AG04450 (cell line): ENCODE data around the gene LTBR. TPM values are rescaled to one million over a fixed set of nuclear protein-coding genes. Genes with fewer than 3 reads are reported as not detected.
"Not testable (repeated sequence)": the region's sequence is repeated elsewhere in the genome, so short reads cannot be mapped to it uniquely, and the experiment has no call there.

Experiments used
- CTCF ChIA-PET: fragments of 300-600, 350-600 bp; formaldehyde crosslinking; extraction: SDS; loops from one replicate; lab custom pipeline; 2022; ENCODE audit warnings: antibody characterized with exemption, inconsistent platforms; lab: Charles Lee
- POLR2A ChIA-PET: fragments of 350-600 bp; formaldehyde crosslinking; extraction: SDS; loops from one replicate; lab custom pipeline; 2021; ENCODE audit warnings: antibody characterized with exemption, inconsistent platforms; lab: Yijun Ruan, JAX
- DNase-seq: peaks from one replicate; pipeline ENCODE4 v3.0.0-alpha.2; 2011; ENCODE audit warnings: low read depth, low spot score
- H3K27ac ChIP-seq: one replicate; pipeline ENCODE4 v1.5.1; 2012; ENCODE audit warnings: low read depth, low read length, control low read depth
- H3K27me3 ChIP-seq: one replicate; pipeline ENCODE4 v1.6.0; 2012; ENCODE audit warnings: low read length; ENCODE audit not compliant: control insufficient read depth, insufficient read depth
- H3K4me3 ChIP-seq: 2 replicates; pipeline ENCODE4 v1.5.1; 2011; ENCODE audit warnings: mild to moderate bottlenecking, low read depth, low read length, control low read depth
- H3K9me3 ChIP-seq: 2 replicates; pipeline ENCODE4 v1.5.1; 2012; ENCODE audit warnings: low read length; ENCODE audit not compliant: control insufficient read depth, insufficient read depth
- polyA plus RNA-seq: library from polyadenylated mRNA; depleted of rRNA; stranded (reverse); fragments of >200 nt; gene quantifications from 2 replicates; pipeline ENCODE4 v1.2.3, GENCODE V29; 2011
- TF ChIP-seq, protein P1 (sequence below): IDR thresholded peaks from 2 replicates; pipeline ENCODE4 v1.5.1; 2011; ENCODE audit warnings: low read depth, low read length, control low read depth, inconsistent platforms

Gene LTBR
- polyA plus RNA-seq, 1 experiment: 32.1 TPM

DNA sequence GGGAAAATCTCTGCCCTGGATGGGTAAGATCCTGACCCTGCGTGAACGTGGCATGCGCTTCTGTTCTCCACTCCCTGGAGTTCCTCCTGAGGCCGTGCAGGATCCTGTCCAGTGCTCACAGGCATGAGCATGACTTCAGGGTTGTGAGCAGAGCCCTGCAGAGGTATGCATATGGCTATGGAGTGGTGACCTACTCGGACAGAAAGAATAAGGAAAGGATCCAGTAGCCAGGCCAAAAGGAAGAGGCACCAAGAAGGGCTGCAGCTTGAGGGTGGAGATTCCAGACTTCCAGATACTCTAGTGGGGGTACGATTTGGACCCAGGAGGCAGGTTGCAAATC lies 40.0 kb downstream of the LTBR start:
- POLR2A ChIA-PET: interaction anchor here (1.1 to 1.9 kb wide), 2 partner anchors 46 to 114 kb away, joined by 4 to 8 read pairs; partner anchors contain the start of gene VAMP1
- TF ChIP-seq, protein P1, sequence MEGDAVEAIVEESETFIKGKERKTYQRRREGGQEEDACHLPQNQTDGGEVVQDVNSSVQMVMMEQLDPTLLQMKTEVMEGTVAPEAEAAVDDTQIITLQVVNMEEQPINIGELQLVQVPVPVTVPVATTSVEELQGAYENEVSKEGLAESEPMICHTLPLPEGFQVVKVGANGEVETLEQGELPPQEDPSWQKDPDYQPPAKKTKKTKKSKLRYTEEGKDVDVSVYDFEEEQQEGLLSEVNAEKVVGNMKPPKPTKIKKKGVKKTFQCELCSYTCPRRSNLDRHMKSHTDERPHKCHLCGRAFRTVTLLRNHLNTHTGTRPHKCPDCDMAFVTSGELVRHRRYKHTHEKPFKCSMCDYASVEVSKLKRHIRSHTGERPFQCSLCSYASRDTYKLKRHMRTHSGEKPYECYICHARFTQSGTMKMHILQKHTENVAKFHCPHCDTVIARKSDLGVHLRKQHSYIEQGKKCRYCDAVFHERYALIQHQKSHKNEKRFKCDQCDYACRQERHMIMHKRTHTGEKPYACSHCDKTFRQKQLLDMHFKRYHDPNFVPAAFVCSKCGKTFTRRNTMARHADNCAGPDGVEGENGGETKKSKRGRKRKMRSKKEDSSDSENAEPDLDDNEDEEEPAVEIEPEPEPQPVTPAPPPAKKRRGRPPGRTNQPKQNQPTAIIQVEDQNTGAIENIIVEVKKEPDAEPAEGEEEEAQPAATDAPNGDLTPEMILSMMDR: no peak
- no peaks in the 10 kb centered on the region for H3K27me3 ChIP-seq
- CTCF ChIA-PET: interaction anchor here (0.9 to 7.1 kb wide), 11 partner anchors 18 to 123 kb away, joined by 3 to 87 read pairs (median 4); partner anchors contain the start of genes TAPBPL and VAMP1
- H3K27ac ChIP-seq: no peak overlapping the region
- DNase-seq: no peak
- no peaks in the 10 kb centered on the region; the same call in 1 of the 2 replicates for H3K9me3 ChIP-seq
- H3K4me3 ChIP-seq: no peak overlapping the region

DNA sequence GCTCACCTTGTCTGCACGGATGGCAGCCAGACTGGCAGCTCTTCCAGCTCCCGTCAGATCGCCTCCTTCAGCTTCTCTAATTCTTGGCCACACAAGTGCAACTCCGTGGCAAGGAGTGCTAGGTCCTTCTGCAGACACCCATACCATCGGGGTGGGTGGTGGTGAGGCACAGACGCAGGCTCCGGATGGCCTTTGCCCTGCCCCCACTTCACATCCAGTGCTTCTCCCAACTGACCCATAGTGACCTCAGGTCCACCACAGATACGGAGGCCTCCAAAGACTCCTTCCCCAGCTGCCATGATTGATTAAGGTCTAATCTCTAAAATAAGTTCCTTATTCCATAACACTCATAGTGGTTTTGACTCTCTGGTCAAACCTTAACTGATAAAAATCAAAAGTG lies 40.9 kb downstream of the LTBR start:
- no peak overlapping the region for H3K27ac ChIP-seq
- no peaks in the 10 kb centered on the region for H3K27me3 ChIP-seq
- ChIA-PET CTCF (interaction anchor here (1.4 to 7.1 kb wide), 3 partner anchors 41 to 114 kb away, joined by 4 to 87 read pairs (median 26); partner anchors contain the start of gene VAMP1), POLR2A (interaction anchor here (1.9 kb wide), 1 partner anchor 113 kb away, joined by 8 read pairs; no protein-coding TSS in a partner anchor)
- H3K9me3 ChIP-seq: no peaks in the 10 kb centered on the region; the same call in 1 of the 2 replicates
- no peak overlapping the region for H3K4me3 ChIP-seq
- TF ChIP-seq, protein P1: no peak
- no peak for DNase-seq

GRCh38 chr12:6425590-6426531 lies 41.9 kb downstream of the LTBR start:
- CTCF ChIA-PET: interaction anchor here (4.8 to 7.1 kb wide), 2 partner anchors 40 to 113 kb away, joined by 26 to 87 read pairs; no protein-coding TSS in a partner anchor
- POLR2A ChIA-PET: interaction anchor here (0.7 kb wide), 1 partner anchor 108 kb away, joined by 3 read pairs; the partner anchor contains the start of gene GAPDH
- Histone ChIP-seq H3K9me3 (no peaks in the 10 kb centered on the region; the same call in 1 of the 2 replicates), H3K27me3 (no peaks in the 10 kb centered on the region), H3K27ac (no peak overlapping the region), H3K4me3 (no peak overlapping the region)
- DNase-seq: no peak
- TF ChIP-seq, protein P1: no peak

- no peak overlapping the region for H3K27ac ChIP-seq
- CTCF ChIA-PET: interaction anchor here (4.8 to 7.1 kb wide), 2 partner anchors 39 to 112 kb away, joined by 26 to 87 read pairs; no protein-coding TSS in a partner anchor
These were observed 43.1 kb downstream of the LTBR start for GRCh38 chr12:6426882-6427671.

GRCh38 chr12:6427796-6428195 lies 43.8 kb downstream of the LTBR start:
- ChIA-PET CTCF (interaction anchor here (7.1 kb wide), 1 partner anchor 38 kb away, joined by 87 read pairs; no protein-coding TSS in a partner anchor), POLR2A (interaction anchor here (0.7 to 1.4 kb wide), 2 partner anchors 38 to 42 kb away, joined by 3 read pairs; partner anchors contain the start of gene VAMP1)
- H3K9me3 ChIP-seq, DNase-seq, H3K4me3 ChIP-seq, H3K27me3 ChIP-seq, H3K27ac ChIP-seq: not testable (repeated sequence)

More at GRCh38 chr12:6426882-6427671, 43.1 kb downstream of the LTBR start:
- no peak for DNase-seq
- H3K9me3 ChIP-seq: no peaks in the 10 kb centered on the region; the same call in 1 of the 2 replicates
- H3K4me3 ChIP-seq: no peak overlapping the region
- POLR2A ChIA-PET: interaction anchor here (0.7 to 1.4 kb wide), 3 partner anchors 39 to 107 kb away, joined by 3 read pairs; partner anchors contain the start of genes GAPDH and VAMP1
- TF ChIP-seq, protein P1: no peak
- no peaks in the 10 kb centered on the region for H3K27me3 ChIP-seq
